HG03575 (cell line): ENCODE data around the gene GPRC6A.

Experiments
- ATAC-seq: cut with Tn5 transposase; IDR thresholded peaks from one replicate; pipeline ENCODE4 v1.9.1; 2021; ENCODE audit not compliant: unreplicated experiment, insufficient number of reproducible peaks, low FRiP score; ENCODE audit errors: extremely low read depth

The GPRC6A gene

GRCh38 chr6:116799945-116800344 lies 28.9 kb downstream of the GPRC6A start:
- ATAC-seq: no peak

GRCh38 chr6:116797585-116797984 lies 31.3 kb downstream of the GPRC6A start:
- ATAC-seq: no peak

GRCh38 chr6:116793224-116793623 lies 35.7 kb downstream of the GPRC6A start:
- ATAC-seq: no peak

- ATAC-seq: no peak
Measured at GRCh38 chr6:116783852-116784251, 45.0 kb downstream of the GPRC6A start.

GRCh38 chr6:116779573-116780164 lies 49.2 kb downstream of the GPRC6A start:
- no peak for ATAC-seq

GRCh38 chr6:116773886-116774285 lies 55.0 kb downstream of the GPRC6A start:
- ATAC-seq: no peak

GRCh38 chr6:116772450-116772849 lies 56.4 kb downstream of the GPRC6A start:
- no peak for ATAC-seq

- no peak for ATAC-seq
Measured at GRCh38 chr6:116767715-116768114, 61.2 kb downstream of the GPRC6A start.

GRCh38 chr6:116766506-116767176 lies 62.2 kb downstream of the GPRC6A start:
- no peak for ATAC-seq

- ATAC-seq: no peak
Measured at GRCh38 chr6:116764961-116765841, 63.7 kb downstream of the GPRC6A start, which contains the start of gene FAM162B. TSS of gene FAM162B (minus strand) at chr6:116765719. CDS start at chr6:116765576, 143 bp downstream.

- no peak for ATAC-seq
Measured at GRCh38 chr6:116764629-116764960, 64.3 kb downstream of the GPRC6A start.

GRCh38 chr6:116763906-116764628 lies 64.8 kb downstream of the GPRC6A start:
- ATAC-seq: no peak

- ATAC-seq: no peak
Measured at GRCh38 chr6:116763048-116763447, 65.8 kb downstream of the GPRC6A start.

- no peak for ATAC-seq
Measured at GRCh38 chr6:116762235-116762634, 66.6 kb downstream of the GPRC6A start.

GRCh38 chr6:116761779-116762178 lies 67.1 kb downstream of the GPRC6A start:
- ATAC-seq: no peak

GRCh38 chr6:116745176-116745575 lies 83.7 kb downstream of the GPRC6A start:
- ATAC-seq: no peak
